Psoas muscle (tissue), 8 donors: ENCODE data around the gene TRIM25. TPM values are rescaled to one million over a fixed set of nuclear protein-coding genes. Genes with fewer than 3 reads are reported as not detected.

Experiments
- ATAC-seq, 4 donors: fragments of 200-7000 bp; cut with Tn5 transposase; one replicate each; pipeline ENCODE4 v1.9.1; 2020; ENCODE audit warnings: moderate library complexity in 3 of 4, mild to moderate bottlenecking in 2 of 4
- DNase-seq, 2 donors: peaks; one replicate each; pipeline ENCODE4 v3.0.0-alpha.2; 2020
- H3K27ac ChIP-seq: fragments of 200-600 bp; one replicate; pipeline ENCODE4 v1.8.0; 2022
- H3K27me3 ChIP-seq, 3 donors: fragments of 200-600 bp in 1 of 3; one replicate each; pipeline versions ENCODE4 v1.6.1 to v1.8.0; 2013 to 2022; ENCODE audit warnings: low read length in 2 of 3, mild to moderate bottlenecking in 2 of 3, moderate library complexity in 1 of 3; ENCODE audit not compliant: insufficient read depth in 3 of 3
- H3K36me3 ChIP-seq, 2 donors: fragments of 200-600 bp in 1 of 2; one replicate each; pipeline versions ENCODE4 v1.6.1 to v1.8.0; 2013 to 2022; ENCODE audit warnings: low read depth in 1 of 2, mild to moderate bottlenecking in 1 of 2, moderate library complexity in 1 of 2; ENCODE audit not compliant: insufficient read depth in 1 of 2
- H3K4me1 ChIP-seq: fragments of 200-600 bp; one replicate; pipeline ENCODE4 v1.8.0; 2022
- H3K4me3 ChIP-seq: fragments of 200-600 bp; one replicate; pipeline ENCODE4 v1.8.0; 2022; ENCODE audit warnings: mild to moderate bottlenecking
- H3K9me3 ChIP-seq: fragments of 200-600 bp; one replicate; pipeline ENCODE4 v1.8.0; 2022
- WGBS, 3 donors: extraction: QIAGEN DNeasy Blood & Tissue Kit; methylation state at CpG; one replicate each; pipeline versions ENCODE4 v1.1.6 to v1.1.7; 2013; 5-methylcytosine and 5-hydroxymethylcytosine counted together
- intact Hi-C, 2 donors: fragments of 100-400 bp; cut with DNase I; formaldehyde crosslinking; loops; one replicate each; pipeline versions ENCODE4 v1.11.0 to v1.14.2; 2022
- polyA plus RNA-seq, 3 donors: library from polyadenylated mRNA; stranded (reverse); fragments of 200-250 nt; gene quantifications; one replicate each; pipeline ENCODE4 v1.2.3, GENCODE V29; 2013
- total RNA-seq, 4 donors: library from RNA; stranded (reverse); fragmentation: NEBNext Ultra II Directional in 2 of 4; extraction: Animal tissue kit (Norgen Biotek cat#: 25700) in 2 of 4; gene quantifications; one replicate each; pipeline versions ENCODE4 v1.2.1 to v1.2.4, GENCODE V29; 2021 to 2023
- TF ChIP-seq, protein P1 (sequence below): fragments of 200-600 bp; IDR thresholded peaks from one replicate; pipeline ENCODE4 v1.8.0; 2022; ENCODE audit warnings: antibody characterized with exemption
- donor health status: healthy with polysubstance abuse.
- donor health status: DM: no; HTN: no; CAD: no; lungs with moderate emphysema.
- donor health status: Bipolar disorder and iron deficiency.
- donor health status: healthy.
- donor health status: DM: yes; HTN: yes; CAD: no.
- donor health status: DM: no; HTN: no; CAD: no.
- donor health status: DM: no; HTN: no; CAD: no.
- donor health status: DM: yes; HTN: yes; CAD: no.

The TRIM25 gene
- total and polyA plus RNA-seq, 7 donors: 5.1 to 20.0 (median 12.4) TPM

- Histone ChIP-seq H3K27me3 (no peaks in the 10 kb centered on the region), H3K36me3 (peaks cover 0 to 12% of the 10 kb centered on the region in 2 donors), H3K4me3 (no peak overlapping the region), H3K9me3 (no peaks in the 10 kb centered on the region), H3K4me1 (no peaks in the 10 kb centered on the region), H3K27ac (no peak overlapping the region)
- TF ChIP-seq, protein P1, sequence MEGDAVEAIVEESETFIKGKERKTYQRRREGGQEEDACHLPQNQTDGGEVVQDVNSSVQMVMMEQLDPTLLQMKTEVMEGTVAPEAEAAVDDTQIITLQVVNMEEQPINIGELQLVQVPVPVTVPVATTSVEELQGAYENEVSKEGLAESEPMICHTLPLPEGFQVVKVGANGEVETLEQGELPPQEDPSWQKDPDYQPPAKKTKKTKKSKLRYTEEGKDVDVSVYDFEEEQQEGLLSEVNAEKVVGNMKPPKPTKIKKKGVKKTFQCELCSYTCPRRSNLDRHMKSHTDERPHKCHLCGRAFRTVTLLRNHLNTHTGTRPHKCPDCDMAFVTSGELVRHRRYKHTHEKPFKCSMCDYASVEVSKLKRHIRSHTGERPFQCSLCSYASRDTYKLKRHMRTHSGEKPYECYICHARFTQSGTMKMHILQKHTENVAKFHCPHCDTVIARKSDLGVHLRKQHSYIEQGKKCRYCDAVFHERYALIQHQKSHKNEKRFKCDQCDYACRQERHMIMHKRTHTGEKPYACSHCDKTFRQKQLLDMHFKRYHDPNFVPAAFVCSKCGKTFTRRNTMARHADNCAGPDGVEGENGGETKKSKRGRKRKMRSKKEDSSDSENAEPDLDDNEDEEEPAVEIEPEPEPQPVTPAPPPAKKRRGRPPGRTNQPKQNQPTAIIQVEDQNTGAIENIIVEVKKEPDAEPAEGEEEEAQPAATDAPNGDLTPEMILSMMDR: no peak
- ATAC-seq (no peak), DNase-seq (no peak)
- WGBS, 3 donors: 70 to 77% (median 72%) methylated on average over 3 of the region's 3 CpGs
- intact Hi-C loops: no loop called here
Observed at GRCh38 chr17:56849131-56849530, 64.7 kb downstream of the TRIM25 start.

DNA sequence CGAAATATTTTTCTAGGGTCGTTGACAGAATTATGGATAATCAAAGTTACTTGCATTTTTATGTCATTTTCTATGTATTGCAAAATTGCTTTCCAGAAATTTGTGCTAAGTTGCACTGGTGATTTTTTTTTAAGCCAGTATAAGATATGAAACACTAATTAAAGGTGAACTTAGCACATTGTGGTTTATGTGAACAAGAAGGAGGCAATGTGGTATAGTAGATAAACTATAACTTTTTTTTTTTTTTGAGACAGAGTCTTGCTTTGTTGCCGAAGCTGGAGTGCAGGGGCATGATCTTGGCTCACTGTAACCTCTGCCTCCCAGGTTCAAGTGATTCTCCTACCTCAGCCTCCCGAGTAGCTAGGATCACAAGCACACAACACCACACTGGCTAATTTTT, 66.7 kb downstream of the TRIM25 start:
- no peak for DNase-seq
- intact Hi-C loops: no loop called here
- peaks cover 0 to 12% of the 10 kb centered on the region in 2 donors for H3K36me3 ChIP-seq
- H3K9me3 ChIP-seq: no peaks in the 10 kb centered on the region
- H3K4me3 ChIP-seq: no peak overlapping the region
- no peak for ATAC-seq
- H3K27ac ChIP-seq: no peak overlapping the region
- TF ChIP-seq, protein P1: no peak
- H3K4me1 ChIP-seq: no peaks in the 10 kb centered on the region
- no peaks in the 10 kb centered on the region for H3K27me3 ChIP-seq
- 93 to 98% (median 96%) methylated on average over 4 of the region's 4 CpGs for WGBS, 3 donors

DNA sequence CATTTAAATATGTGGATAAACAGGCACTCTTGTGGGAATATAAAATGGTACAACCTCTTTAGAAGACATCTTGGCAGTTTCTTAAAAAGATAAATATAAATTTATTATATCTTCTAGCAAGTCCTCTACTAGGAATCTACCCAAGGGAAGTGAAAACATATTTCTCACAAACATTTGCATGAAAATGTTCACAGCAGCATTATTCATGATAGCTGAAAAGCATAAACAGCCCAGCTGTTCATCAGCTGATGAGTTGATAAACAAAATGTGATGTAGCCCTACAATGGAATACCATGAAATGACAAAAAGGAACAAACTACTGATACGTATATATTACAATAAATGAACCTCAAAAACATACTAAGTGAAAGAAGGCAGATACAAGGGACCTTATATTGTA, 67.9 kb downstream of the TRIM25 start:
- peaks cover 0 to 12% of the 10 kb centered on the region in 2 donors for H3K36me3 ChIP-seq
- no peaks in the 10 kb centered on the region for H3K27me3 ChIP-seq
- intact Hi-C loops: no loop called here
- DNase-seq (no peak), ATAC-seq (no peak)
- TF ChIP-seq, protein P1: no peak
- no peaks in the 10 kb centered on the region for H3K4me1 ChIP-seq
- 90 to 95% (median 94%) methylated on average over 1 of the region's 1 CpG for WGBS, 3 donors
- no peak overlapping the region for H3K4me3 ChIP-seq
- H3K9me3 ChIP-seq: no peaks in the 10 kb centered on the region
- no peak overlapping the region for H3K27ac ChIP-seq

- H3K27ac ChIP-seq: no peak overlapping the region
- intact Hi-C loops: no loop called here
- no peaks in the 10 kb centered on the region for H3K4me1 ChIP-seq
- ATAC-seq (no peak), DNase-seq (no peak)
- WGBS, 3 donors: 72 to 75% (median 75%) methylated on average over 2 of the region's 2 CpGs
- TF ChIP-seq, protein P1: no peak
- no peaks in the 10 kb centered on the region for H3K9me3 ChIP-seq
- H3K4me3 ChIP-seq: no peak overlapping the region
- no peaks in the 10 kb centered on the region for H3K36me3 ChIP-seq
- no peaks in the 10 kb centered on the region for H3K27me3 ChIP-seq
Observed at GRCh38 chr17:56842577-56842976, 71.3 kb downstream of the TRIM25 start.

GRCh38 chr17:56838687-56839086, 75.2 kb downstream of the TRIM25 start:
- DNase-seq (no peak), ATAC-seq (no peak)
- Histone ChIP-seq H3K4me3 (no peak overlapping the region), H3K9me3 (no peaks in the 10 kb centered on the region), H3K36me3 (no peaks in the 10 kb centered on the region), H3K27ac (no peak overlapping the region), H3K27me3 (peaks cover 0 to 5% (median 0%) of the 10 kb centered on the region in 3 donors), H3K4me1 (no peaks in the 10 kb centered on the region)
- 78 to 83% (median 82%) methylated on average over 3 of the region's 3 CpGs for WGBS, 3 donors
- intact Hi-C loops: no loop called here
- TF ChIP-seq, protein P1: no peak
